ENCODE results near the gene MPP2.

DNA sequence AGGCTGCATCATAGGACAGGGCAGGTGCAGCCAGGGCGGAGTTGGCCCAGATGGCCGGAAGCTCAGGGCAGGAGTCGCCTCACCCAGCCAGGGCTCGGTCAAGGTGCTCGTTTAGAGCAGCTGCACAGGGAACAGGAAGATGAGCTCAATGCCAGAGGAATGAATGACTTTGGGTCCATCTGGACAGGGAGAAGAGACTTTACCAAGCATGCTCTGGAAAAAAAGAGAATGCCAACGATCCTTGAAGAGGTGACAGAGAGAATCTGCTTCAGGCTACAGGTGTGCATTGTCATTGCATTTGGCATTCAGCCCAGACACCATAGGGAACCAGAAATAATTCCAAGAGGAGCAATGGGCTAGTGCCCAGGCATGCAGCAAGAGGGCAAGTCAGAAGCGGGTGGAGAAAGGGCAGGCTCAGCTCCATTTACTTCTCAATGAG is 67.6 kb downstream of the MPP2 start:
- no peak for TF ChIP-seq CTCF (IDR thresholded peaks at IDR 0.05; ENCODE audit: extremely low read depth in 1 of 2, insufficient read depth in 1 of 2, low read depth in 1 of 2, low read length in 2 of 2)
- TF ChIP-seq POLR2AphosphoS5 (IDR thresholded peaks at IDR 0.05; ENCODE audit: insufficient read depth, low read depth, low read length): no peak
